HCT116 (cell line): ENCODE results near the gene GABPB2. TPM values are rescaled to one million over a fixed set of nuclear protein-coding genes. Genes with fewer than 3 reads are reported as not detected.

Source experiments
- ATAC-seq: fragments of 200-7000 bp; cut with Tn5 transposase; 2 replicates; pipeline ENCODE4 v1.9.1; 2020; ENCODE audit warnings: mild to moderate bottlenecking, moderate library complexity
- BruUV-seq: library from RNA; stranded (reverse); fragments of 400-500 nt; replicated peaks from 2 replicates; lab custom pipeline; 2021; lab: Mats Ljungman, UMichigan
- CTCF ChIA-PET: fragments of 300-600 bp; sonication (Branson Sonifier 250); formaldehyde crosslinking; loops from one replicate; lab custom pipeline; 2021; ENCODE audit warnings: antibody characterized with exemption; lab: Charles Lee
- POLR2A ChIA-PET: fragments of 300-600, 350-600 bp; sonication (Branson Sonifier 250); formaldehyde crosslinking; loops from one replicate; lab custom pipeline; 2021; ENCODE audit warnings: antibody characterized with exemption; lab: Charles Lee
- RAD21 ChIA-PET, 2 experiments: fragments of 300-600 bp; sonication (Branson Sonifier 250); formaldehyde crosslinking; loops; one replicate each; lab custom pipeline; 2023; ENCODE audit warnings: low total read pairs in 2 of 2; ENCODE audit not compliant: uncharacterized antibody in 2 of 2, unreplicated experiment in 2 of 2, low non-redundant PET in 1 of 2; lab: Charles Lee
- DNase-seq: peaks from one replicate; pipeline ENCODE4 v3.0.0-alpha.2; 2010; ENCODE audit warnings: low read depth, low spot score
- H2AFZ ChIP-seq: fragments of 200-600 bp; shearing (Covaris generic), sonication (generic); 2 replicates; pipeline ENCODE4 v1.6.1; 2017; ENCODE audit warnings: low read depth, mixed run types, mixed read lengths, antibody characterized with exemption, low read length; ENCODE audit not compliant: poor library complexity, severe bottlenecking
- H3K27ac ChIP-seq: 2 replicates; pipeline ENCODE4 v1.5.1; 2012; ENCODE audit warnings: low read depth, low read length
- H3K27me3 ChIP-seq: fragments of 200-600 bp; sonication (generic); 2 replicates; pipeline ENCODE4 v1.6.1; 2016; ENCODE audit warnings: mixed run types, low read length, mixed read lengths; ENCODE audit not compliant: insufficient read depth
- H3K36me3 ChIP-seq, 2 experiments: fragments of 200-500 bp in 1 of 2; fragments of 200-600 bp in 1 of 2; sonication (Bioruptor generic) in 1 of 2; sonication (generic) in 1 of 2; 2 replicates each; pipeline versions ENCODE4 v1.5.1 to v1.6.1; 2014 to 2016; ENCODE audit warnings: low read length in 2 of 2, inconsistent platforms in 1 of 2, mixed read lengths in 1 of 2, mixed run types in 1 of 2; ENCODE audit not compliant: insufficient read depth in 2 of 2, control insufficient read depth in 1 of 2
- H3K4me1 ChIP-seq, 2 experiments: fragments of 200-600 bp in 1 of 2; sonication (generic) in 1 of 2; 2 replicates each; pipeline versions ENCODE4 v1.5.1 to v1.6.1; 2012 to 2017; ENCODE audit warnings: low read length in 2 of 2, inconsistent platforms in 1 of 2, mild to moderate bottlenecking in 1 of 2, mixed read lengths in 1 of 2, mixed run types in 1 of 2, moderate library complexity in 1 of 2; ENCODE audit not compliant: insufficient read depth in 2 of 2, control insufficient read depth in 1 of 2
- H3K4me2 ChIP-seq: fragments of 200-600 bp; sonication (generic); 2 replicates; pipeline ENCODE4 v1.6.1; 2017; ENCODE audit warnings: mixed run types, low read length, mixed read lengths
- H3K4me3 ChIP-seq, 2 experiments: fragments of 200-600 bp in 1 of 2; sonication (generic) in 1 of 2; replicated peaks in 1 of 2; 2 replicates each; pipeline ENCODE4 v1.5.1; 2011 to 2016; ENCODE audit warnings: low read length in 2 of 2, control low read depth in 1 of 2, low read depth in 1 of 2, mild to moderate bottlenecking in 1 of 2, mixed read lengths in 1 of 2, mixed run types in 1 of 2
- H3K79me2 ChIP-seq: fragments of 200-600 bp; sonication (generic); 2 replicates; pipeline ENCODE4 v1.6.1; 2017; ENCODE audit warnings: mild to moderate bottlenecking, mixed run types, low read length, moderate library complexity, mixed read lengths; ENCODE audit not compliant: insufficient read depth
- H3K9ac ChIP-seq: fragments of 200-600 bp; sonication (generic); 2 replicates; pipeline ENCODE4 v1.6.1; 2016; ENCODE audit warnings: low read length, mixed read lengths
- H3K9me2 ChIP-seq: fragments of 200-600 bp; sonication (generic), shearing (Covaris generic); 2 replicates; pipeline ENCODE4 v1.6.1; 2017; ENCODE audit warnings: mixed run types, mild to moderate bottlenecking, moderate library complexity; ENCODE audit not compliant: insufficient read depth
- H3K9me3 ChIP-seq, 2 experiments: fragments of 200-500 bp in 1 of 2; fragments of 200-600 bp in 1 of 2; sonication (Bioruptor generic) in 1 of 2; sonication (generic) in 1 of 2; 2 replicates each; pipeline ENCODE4 v1.6.1; 2014 to 2017; ENCODE audit warnings: low read length in 2 of 2, mixed read lengths in 2 of 2, inconsistent platforms in 1 of 2, low read depth in 1 of 2, mild to moderate bottlenecking in 1 of 2, mixed run types in 1 of 2, moderate library complexity in 1 of 2; ENCODE audit not compliant: control insufficient read depth in 1 of 2, insufficient read depth in 1 of 2
- H4K20me1 ChIP-seq: fragments of 200-600 bp; sonication (generic), shearing (Covaris generic); 2 replicates; pipeline ENCODE4 v1.6.1; 2017; ENCODE audit warnings: mixed run types, mild to moderate bottlenecking, moderate library complexity; ENCODE audit not compliant: insufficient read depth
- EGR1 ChIP-seq: IDR thresholded peaks from 2 replicates; pipeline ENCODE4 v1.6.1; 2012; ENCODE audit warnings: low read depth
- ELF1 ChIP-seq: IDR thresholded peaks from 2 replicates; pipeline ENCODE4 v1.6.1; 2012; ENCODE audit warnings: low read depth, borderline replicate concordance
- EZH2 ChIP-seq: fragments of 200-600 bp; sonication (generic); IDR thresholded peaks from 2 replicates; pipeline ENCODE4 v1.6.1; 2017; ENCODE audit warnings: antibody characterized with exemption, mixed run types
- EZH2phosphoT487 ChIP-seq: fragments of 200-600 bp; IDR thresholded peaks from 2 replicates; pipeline ENCODE4 v1.6.1; 2018; ENCODE audit warnings: antibody characterized with exemption, borderline replicate concordance
- JUND ChIP-seq: IDR thresholded peaks from 2 replicates; pipeline ENCODE4 v1.6.1; 2012
- POLR2AphosphoS5 ChIP-seq: IDR thresholded peaks from 2 replicates; pipeline ENCODE4 v1.6.1; 2011; ENCODE audit warnings: mild to moderate bottlenecking, low read depth, low read length, moderate library complexity
- RAD21 ChIP-seq: IDR thresholded peaks from 2 replicates; pipeline ENCODE4 v1.6.1; 2012; ENCODE audit warnings: low read depth, mild to moderate bottlenecking
- SIN3A ChIP-seq: IDR thresholded peaks from 2 replicates; pipeline ENCODE4 v1.6.1; 2012; ENCODE audit warnings: low read depth
- SP1 ChIP-seq: IDR thresholded peaks from 2 replicates; pipeline ENCODE4 v1.6.1; 2012; ENCODE audit warnings: low read depth
- SRF ChIP-seq: IDR thresholded peaks from 2 replicates; pipeline ENCODE4 v1.6.1; 2012; ENCODE audit warnings: low read depth
- TCF7L2 ChIP-seq: IDR thresholded peaks from 2 replicates; pipeline ENCODE4 v1.7.0; 2011; ENCODE audit warnings: borderline replicate concordance, inconsistent platforms; ENCODE audit not compliant: insufficient read depth, insufficient read length; ENCODE audit errors: extremely low read depth
- YY1 ChIP-seq: IDR thresholded peaks from 2 replicates; pipeline ENCODE4 v1.6.1; 2011; ENCODE audit warnings: low read length, low read depth, moderate library complexity, mild to moderate bottlenecking; ENCODE audit not compliant: insufficient replicate concordance; ENCODE audit errors: extremely low read depth
- ZFX ChIP-seq: fragments of 450-650 bp; IDR thresholded peaks from 2 replicates; pipeline ENCODE4 v1.6.1; 2017
- intact Hi-C: fragments of 100-400 bp; cut with micrococcal nuclease; formaldehyde crosslinking; loops from 2 replicates; pipeline ENCODE4 v1.10.0; 2022
- total RNA-seq: library from RNA; stranded (reverse); gene quantifications from one replicate; pipeline ENCODE4 v1.2.1, GENCODE V29; 2021; ENCODE audit not compliant: unreplicated experiment
- TF ChIP-seq, protein P1 (sequence below): IDR thresholded peaks from 2 replicates; pipeline ENCODE4 v1.6.1; 2012
- TF ChIP-seq, protein P2 (sequence below): IDR thresholded peaks from 2 replicates; pipeline ENCODE4 v1.6.1; 2012
- TF ChIP-seq, protein P3 (sequence below): IDR thresholded peaks from 2 replicates; pipeline ENCODE4 v1.6.1; 2011; ENCODE audit warnings: mild to moderate bottlenecking, low read length, moderate library complexity; ENCODE audit not compliant: insufficient replicate concordance; ENCODE audit errors: extremely low read depth

Gene GABPB2
- total RNA-seq, 1 experiment from 2014 or later, result 7.7 TPM

DNA sequence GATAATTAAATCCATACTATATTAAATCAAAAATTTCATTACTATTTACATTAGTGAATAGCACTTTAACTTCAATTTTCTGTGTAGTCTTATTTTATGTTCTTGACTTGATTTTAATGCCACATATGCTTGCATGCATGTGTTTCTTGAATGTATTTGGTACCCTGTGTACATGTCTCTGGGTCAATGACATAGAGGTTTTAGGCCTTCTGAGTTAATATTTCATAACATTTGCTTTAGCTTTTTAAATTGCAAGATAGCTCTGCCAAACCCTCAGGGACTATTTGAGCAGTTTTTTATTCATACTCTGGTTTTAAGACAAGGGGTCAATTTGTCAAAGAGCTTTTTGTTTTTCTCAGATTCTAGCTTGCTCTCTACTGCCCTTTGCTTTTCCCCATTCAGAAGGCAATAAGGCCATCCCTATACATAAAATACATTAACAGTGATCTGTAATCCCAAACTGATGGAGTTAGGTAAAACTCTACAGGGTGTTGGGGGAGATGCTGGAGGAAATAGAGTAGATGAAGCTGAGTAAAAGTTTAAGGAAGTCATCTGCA lies 5.4 kb upstream of the GABPB2 start:
- ATAC-seq (no peak), DNase-seq (no peak)
- peaks cover 11 to 21% of the 10 kb centered on the region in 2 experiments for H3K4me1 ChIP-seq
- H3K27me3 ChIP-seq, result no peaks in the 10 kb centered on the region
- RAD21 ChIA-PET, result no interaction called here
- intact Hi-C loops, result no loop called here
- TF ChIP-seq EGR1, result no peak
- TF ChIP-seq ELF1, result no peak
- TF ChIP-seq, protein P1, sequence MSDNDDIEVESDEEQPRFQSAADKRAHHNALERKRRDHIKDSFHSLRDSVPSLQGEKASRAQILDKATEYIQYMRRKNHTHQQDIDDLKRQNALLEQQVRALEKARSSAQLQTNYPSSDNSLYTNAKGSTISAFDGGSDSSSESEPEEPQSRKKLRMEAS, result no peak
- no peak for TF ChIP-seq EZH2
- no peak for TF ChIP-seq EZH2phosphoT487
- TF ChIP-seq, protein P2, sequence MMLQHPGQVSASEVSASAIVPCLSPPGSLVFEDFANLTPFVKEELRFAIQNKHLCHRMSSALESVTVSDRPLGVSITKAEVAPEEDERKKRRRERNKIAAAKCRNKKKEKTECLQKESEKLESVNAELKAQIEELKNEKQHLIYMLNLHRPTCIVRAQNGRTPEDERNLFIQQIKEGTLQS, result no peak
- TF ChIP-seq SP1, result no peak
- no peak for TF ChIP-seq SRF
- no peak for TF ChIP-seq JUND
- TF ChIP-seq TCF7L2, result no peak
- no TSS peak for BruUV-seq
- H3K79me2 ChIP-seq, result no peaks in the 10 kb centered on the region
- no peak overlapping the region for H3K4me3 ChIP-seq
- POLR2A ChIA-PET, result no interaction called here
- no peaks in the 10 kb centered on the region for H3K9me2 ChIP-seq
- no peak overlapping the region for H3K27ac ChIP-seq
- no peak overlapping the region for H3K4me2 ChIP-seq
- no peak overlapping the region for H3K9ac ChIP-seq
- H3K9me3 ChIP-seq, result no peaks in the 10 kb centered on the region
- no peak overlapping the region for H2AFZ ChIP-seq
- no peaks in the 10 kb centered on the region for H4K20me1 ChIP-seq
- H3K36me3 ChIP-seq, result no peaks in the 10 kb centered on the region
- CTCF ChIA-PET, result no interaction called here

DNA sequence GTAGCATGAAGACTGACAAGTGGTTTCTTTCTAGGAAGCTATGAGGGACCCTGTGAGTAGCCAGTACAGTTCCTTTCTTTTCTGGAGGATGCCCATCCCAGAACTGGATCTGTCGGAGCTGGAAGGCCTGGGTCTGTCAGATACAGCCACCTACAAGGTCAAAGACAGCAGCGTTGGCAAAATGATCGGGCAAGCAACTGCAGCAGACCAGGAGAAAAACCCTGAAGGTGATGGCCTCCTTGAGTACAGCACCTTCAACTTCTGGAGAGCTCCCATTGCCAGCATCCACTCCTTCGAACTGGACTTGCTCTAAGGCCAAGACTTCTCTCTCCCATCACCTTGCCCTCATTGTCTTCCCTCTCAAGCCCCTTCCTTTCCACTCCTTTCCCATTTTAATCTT lies 3.4 kb upstream of the GABPB2 start:
- no peak overlapping the region for H3K27ac ChIP-seq
- ChIA-PET POLR2A (no interaction called here), RAD21 (no interaction called here), CTCF (interaction anchor here (0.9 kb wide), 1 partner anchor 33 kb away, joined by 4 read pairs; no protein-coding TSS in a partner anchor)
- H3K27me3 ChIP-seq, result no peaks in the 10 kb centered on the region
- no peaks in the 10 kb centered on the region for H3K9me3 ChIP-seq
- no peaks in the 10 kb centered on the region for H4K20me1 ChIP-seq
- no peak overlapping the region for H2AFZ ChIP-seq
- H3K36me3 ChIP-seq, result no peaks in the 10 kb centered on the region
- H3K9ac ChIP-seq, result no peak overlapping the region
- H3K9me2 ChIP-seq, result no peaks in the 10 kb centered on the region
- no peak for DNase-seq
- no TSS peak for BruUV-seq
- peaks cover 16 to 27% of the 10 kb centered on the region in 2 experiments for H3K4me1 ChIP-seq
- H3K4me3 ChIP-seq, result no peak overlapping the region
- ATAC-seq, result no peak
- H3K4me2 ChIP-seq, result no peak overlapping the region
- intact Hi-C loops, result no loop called here
- H3K79me2 ChIP-seq, result no peaks in the 10 kb centered on the region; the same call in 1 of the 2 replicates
- TF ChIP-seq EZH2phosphoT487 (no peak), YY1 (no peak), SIN3A (no peak), POLR2AphosphoS5 (no peak), ELF1 (no peak), SRF (no peak), RAD21 (no peak), TCF7L2 (no peak), ZFX (no peak)
- TF ChIP-seq, protein P2, result no peak
- TF ChIP-seq, protein P3, sequence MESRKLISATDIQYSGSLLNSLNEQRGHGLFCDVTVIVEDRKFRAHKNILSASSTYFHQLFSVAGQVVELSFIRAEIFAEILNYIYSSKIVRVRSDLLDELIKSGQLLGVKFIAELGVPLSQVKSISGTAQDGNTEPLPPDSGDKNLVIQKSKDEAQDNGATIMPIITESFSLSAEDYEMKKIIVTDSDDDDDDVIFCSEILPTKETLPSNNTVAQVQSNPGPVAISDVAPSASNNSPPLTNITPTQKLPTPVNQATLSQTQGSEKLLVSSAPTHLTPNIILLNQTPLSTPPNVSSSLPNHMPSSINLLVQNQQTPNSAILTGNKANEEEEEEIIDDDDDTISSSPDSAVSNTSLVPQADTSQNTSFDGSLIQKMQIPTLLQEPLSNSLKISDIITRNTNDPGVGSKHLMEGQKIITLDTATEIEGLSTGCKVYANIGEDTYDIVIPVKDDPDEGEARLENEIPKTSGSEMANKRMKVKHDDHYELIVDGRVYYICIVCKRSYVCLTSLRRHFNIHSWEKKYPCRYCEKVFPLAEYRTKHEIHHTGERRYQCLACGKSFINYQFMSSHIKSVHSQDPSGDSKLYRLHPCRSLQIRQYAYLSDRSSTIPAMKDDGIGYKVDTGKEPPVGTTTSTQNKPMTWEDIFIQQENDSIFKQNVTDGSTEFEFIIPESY, result no peak
